Epidermal melanocyte (primary cell): ENCODE data around the gene DRC7.
"Not testable (repeated sequence)": the region's sequence is repeated elsewhere in the genome, so short reads cannot be mapped to it uniquely, and the experiment has no call there.

Experiments
- DNase-seq: peaks from one replicate; pipeline ENCODE4 v3.0.0; 2011; ENCODE audit warnings: low spot score; ENCODE audit not compliant: insufficient read length

The DRC7 gene

GRCh38 chr16:57660715-57661463 is 33.7 kb upstream of the DRC7 start:
- DNase-seq = no peak

DNA sequence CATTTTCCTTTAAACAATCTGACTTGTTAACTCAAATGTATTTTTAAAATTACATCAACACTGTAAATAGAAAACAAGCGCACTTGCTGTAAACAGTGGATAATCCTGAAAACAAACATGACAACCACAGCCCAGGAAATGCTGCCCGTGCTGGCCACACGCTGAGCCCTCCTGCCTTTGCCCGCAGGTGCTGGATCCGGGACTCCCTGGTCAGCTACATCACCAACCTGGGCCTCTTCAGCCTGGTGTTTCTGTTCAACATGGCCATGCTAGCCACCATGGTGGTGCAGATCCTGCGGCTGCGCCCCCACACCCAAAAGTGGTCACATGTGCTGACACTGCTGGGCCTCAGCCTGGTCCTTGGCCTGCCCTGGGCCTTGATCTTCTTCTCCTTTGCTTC is 33.1 kb upstream of the DRC7 start:
- DNase-seq = no peak

DNA sequence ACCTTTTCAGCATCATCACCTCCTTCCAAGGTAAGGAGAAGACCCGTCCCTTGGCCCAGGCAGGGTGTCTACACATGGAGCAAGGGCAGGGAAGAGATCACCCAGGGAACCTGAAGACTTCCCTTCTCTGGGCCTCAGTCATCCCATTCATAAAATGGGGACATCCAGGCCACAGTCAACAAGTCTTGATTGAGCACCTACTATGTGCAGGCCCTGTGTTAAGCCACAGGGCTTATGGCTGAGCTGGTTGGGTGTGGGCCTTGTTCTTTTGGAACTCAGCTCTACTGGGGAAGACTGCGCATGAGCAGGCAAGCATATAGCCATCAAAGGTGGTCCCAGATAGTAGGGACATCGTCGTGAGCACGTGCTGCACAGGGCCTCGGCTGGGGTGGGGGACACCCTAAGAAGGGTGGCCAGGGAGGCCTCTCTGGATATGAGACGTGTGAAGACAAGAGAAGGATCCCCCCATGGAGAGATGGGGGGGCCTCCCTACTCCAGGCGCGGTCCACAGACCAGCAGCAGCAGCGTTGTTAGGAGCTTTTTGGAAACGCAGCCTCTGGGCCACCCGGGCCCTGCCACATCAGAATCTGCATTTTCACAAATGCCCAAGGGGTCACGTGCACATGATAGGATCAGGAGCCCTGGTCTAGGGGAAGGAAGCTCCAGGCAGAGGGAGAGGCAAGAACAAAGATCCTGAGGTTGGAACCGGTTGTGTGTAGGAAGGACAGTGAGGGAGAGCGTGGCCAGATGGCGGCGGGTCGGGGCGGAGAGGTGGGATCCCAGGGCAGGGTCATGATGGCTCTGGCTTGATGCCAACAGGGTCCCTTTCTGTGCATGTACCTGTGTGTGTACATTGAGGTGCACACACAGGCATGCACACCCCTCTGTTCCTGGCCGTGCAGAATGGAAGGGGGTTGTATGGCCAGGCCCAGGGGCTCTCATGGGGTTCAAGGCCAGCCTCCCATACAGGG is 32.4 kb upstream of the DRC7 start:
- no peak for DNase-seq

- no peak for DNase-seq
Observed at GRCh38 chr16:57663436-57663835, 31.2 kb upstream of the DRC7 start.

DNA sequence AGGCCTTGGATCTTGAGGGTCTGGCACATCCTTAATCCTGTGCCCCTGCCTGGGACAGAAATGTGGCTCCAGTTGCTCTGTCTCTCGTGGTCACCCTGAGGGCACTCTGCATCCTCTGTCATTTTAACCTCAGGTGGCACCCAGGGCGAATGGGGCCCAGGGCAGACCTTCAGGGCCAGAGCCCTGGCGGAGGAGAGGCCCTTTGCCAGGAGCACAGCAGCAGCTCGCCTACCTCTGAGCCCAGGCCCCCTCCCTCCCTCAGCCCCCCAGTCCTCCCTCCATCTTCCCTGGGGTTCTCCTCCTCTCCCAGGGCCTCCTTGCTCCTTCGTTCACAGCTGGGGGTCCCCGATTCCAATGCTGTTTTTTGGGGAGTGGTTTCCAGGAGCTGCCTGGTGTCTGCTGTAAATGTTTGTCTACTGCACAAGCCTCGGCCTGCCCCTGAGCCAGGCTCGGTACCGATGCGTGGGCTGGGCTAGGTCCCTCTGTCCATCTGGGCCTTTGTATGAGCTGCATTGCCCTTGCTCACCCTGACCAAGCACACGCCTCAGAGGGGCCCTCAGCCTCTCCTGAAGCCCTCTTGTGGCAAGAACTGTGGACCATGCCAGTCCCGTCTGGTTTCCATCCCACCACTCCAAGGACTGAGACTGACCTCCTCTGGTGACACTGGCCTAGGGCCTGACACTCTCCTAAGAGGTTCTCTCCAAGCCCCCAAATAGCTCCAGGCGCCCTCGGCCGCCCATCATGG is 30.5 kb upstream of the DRC7 start:
- no peak for DNase-seq

DNA sequence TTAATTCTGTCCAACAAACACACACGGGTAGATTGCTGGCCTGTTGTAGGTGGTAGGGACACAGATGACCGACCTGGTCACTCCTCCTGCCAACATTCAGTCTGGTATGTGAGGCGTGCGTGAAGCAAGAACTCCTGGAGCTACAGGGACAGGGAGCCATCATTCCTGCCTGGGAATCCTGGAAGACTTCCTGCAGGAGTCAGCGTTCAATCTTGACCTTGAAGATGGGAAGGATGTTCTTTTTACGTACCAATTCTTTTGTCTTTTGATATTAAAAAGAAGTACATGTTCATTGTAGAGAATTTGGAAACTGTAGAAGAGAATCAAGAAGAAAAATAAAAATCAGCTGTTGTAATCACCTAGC is 30.0 kb upstream of the DRC7 start:
- no peak for DNase-seq

- no peak for DNase-seq
Observed at GRCh38 chr16:57665541-57665940, 29.1 kb upstream of the DRC7 start.

- DNase-seq = no peak
Observed at GRCh38 chr16:57666353-57667047, 28.1 kb upstream of the DRC7 start.

DNA sequence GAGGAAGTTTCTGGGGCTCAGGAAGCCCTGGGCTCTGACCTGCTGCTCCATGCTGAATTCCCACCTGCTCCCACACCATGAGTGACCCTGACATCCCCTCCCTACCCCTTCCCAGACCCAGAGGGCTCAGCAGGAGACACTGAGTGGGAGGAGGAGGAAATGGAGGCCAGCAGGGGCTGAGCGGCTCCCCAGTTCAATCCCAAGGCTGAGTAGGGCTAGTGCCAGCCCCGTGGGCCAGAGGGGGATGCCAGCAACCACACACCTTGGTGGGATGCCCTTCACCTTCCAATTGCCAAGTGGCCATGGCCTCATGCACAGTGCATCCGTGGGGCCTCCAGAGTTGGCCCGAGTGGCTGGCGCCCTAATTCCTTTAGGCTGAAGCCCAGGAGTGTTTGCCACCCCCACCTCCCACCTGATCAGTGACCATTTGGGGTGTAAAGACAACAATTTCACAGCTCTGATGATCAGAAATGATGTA is 27.5 kb upstream of the DRC7 start:
- DNase-seq = no peak

DNA sequence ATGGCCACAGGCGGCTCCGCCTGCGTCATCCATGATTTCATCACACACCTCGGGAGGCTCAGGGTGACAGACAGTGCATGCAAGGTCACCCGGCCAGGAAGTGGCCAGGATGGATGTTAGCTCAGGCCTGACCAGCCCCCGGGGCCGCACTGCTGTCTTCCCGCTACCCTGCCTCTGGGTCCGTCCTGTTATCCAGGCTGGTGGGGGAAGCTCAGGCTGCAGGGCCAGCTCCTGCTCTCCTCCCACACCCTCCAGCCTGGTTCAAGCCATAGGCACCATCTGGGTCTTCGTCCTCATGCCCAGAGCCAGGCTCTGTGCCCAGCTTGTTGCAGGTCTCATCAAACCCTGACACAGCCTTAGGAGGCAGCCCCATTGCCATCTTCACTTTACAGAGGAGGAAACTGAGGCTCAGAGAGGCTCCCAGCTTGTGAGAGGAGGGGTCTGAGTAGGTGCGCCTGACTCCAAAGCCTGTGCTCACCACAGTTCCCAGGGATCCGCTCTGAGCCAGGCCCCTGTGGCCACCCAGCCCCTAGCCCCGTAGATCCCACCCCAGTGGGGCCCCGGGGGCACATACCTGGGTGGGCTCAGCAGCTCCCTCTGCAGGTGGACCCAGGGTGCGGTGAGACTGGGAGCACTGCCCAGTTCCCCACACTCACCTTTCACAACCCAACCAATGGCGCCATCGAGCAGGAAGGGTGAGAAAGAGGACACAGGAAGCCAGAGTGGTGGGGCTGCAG is 26.9 kb upstream of the DRC7 start:
- DNase-seq = no peak

- no peak for DNase-seq
Observed at GRCh38 chr16:57668263-57668571, 26.4 kb upstream of the DRC7 start, which contains the start of gene ADGRG3. ADGRG3 (plus strand) TSS chr16:57668306; CDS start chr16:57668348, 42 bp downstream.

GRCh38 chr16:57668630-57669475 is 25.8 kb upstream of the DRC7 start:
- no peak for DNase-seq

GRCh38 chr16:57669476-57670162 is 25.0 kb upstream of the DRC7 start:
- DNase-seq = no peak

DNA sequence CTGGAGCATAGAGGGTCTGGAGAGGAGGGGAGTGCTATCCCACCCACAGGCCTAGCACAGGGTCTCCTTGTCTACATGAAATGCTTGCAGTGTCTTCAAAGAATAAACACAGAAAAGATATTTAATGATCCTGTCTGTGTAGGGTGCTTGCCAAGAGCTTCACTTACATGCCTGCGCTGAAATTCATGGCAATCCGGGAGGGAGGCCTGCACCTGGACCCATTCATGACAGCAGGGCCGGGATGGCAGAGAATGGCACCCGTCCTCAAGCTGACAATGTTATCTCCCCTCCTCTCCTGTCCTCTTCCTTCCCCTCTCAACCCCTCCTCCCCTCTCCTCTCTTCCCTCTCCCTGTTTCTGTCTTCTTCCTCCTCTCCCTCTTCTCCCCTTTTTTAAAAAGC is 24.4 kb upstream of the DRC7 start:
- no peak for DNase-seq

GRCh38 chr16:57671451-57671850 is 23.2 kb upstream of the DRC7 start:
- DNase-seq = not testable (repeated sequence)

DNA sequence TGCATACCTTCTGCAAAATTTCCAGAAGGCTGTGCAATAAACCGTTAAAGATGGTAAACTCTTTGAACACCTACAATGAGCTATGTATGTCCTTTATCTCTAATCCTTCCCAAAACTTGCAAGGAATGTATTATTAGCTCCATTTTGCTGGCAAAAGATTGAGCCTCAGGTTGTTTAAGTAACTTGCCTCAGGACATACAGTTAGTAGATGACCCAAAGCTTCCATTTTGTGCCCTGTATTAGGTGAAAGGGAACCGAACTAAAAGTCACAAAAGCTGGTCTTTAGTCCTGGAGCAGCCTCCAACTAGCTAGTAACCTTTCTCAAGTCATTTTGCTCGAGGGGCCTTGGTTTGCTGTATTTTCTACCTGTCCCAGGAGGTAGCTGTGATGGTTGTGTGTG is 22.2 kb upstream of the DRC7 start:
- DNase-seq = no peak

DNA sequence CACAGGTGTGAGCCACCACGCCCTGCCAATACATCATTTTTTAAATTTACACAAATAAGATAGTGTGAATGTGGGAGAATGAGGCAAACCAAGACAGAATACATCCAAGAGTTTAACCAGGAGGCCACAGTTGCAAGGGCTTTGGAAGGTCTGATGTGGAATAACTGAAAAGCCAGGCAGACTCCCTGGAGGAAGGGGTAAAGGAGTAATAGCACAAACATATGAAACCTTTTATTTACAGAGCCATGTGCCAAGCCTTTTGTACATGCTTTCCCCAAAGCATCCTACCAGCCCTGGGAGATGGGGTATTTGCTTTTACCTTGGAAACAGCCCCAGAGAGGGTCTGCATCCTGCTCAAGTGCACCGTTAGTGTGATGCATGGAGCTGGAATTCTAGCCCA is 21.8 kb upstream of the DRC7 start:
- DNase-seq = no peak

DNA sequence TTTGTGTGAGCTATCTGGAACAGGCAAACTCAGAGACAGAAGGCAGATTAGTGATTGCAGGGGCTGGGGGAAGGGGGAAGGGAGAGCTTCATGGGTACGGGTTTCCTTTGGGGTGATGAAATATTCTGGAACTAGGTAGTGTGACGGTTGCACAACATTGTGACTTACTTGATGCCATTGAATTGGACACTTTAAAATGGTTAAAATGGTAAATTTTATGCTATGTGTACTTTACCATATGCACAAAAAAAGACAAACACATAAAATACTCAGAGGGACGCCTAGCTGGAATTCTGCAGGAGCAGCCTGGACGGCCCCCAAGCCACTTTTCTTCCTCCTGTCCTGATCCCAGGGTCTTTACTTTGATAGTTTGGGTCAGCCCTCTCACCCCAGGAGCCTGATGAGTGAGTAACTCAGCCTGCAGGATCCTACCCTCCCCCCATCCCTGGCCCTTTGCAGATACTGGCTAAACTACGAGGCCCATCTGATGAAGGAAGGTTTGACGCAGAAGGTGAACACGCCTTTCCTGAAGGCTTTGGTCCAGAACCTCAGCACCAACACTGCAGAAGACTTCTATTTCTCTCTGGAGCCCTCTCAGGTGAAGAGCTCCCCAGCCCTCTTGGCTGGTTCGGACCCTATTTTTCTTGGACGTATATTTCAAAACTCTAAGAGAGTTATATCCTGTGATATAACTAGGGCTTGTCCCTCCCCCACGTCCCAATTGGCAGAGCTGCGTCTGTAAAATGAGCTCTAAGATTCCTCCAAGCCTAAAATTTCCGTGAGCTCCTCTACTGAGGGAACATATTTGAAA is 18.7 kb upstream of the DRC7 start:
- no peak for DNase-seq
